Right lobe of liver (tissue), 6 donors: ENCODE data around the gene LRP3. TPM values are rescaled to one million over a fixed set of nuclear protein-coding genes. Genes with fewer than 3 reads are reported as not detected.
"Not testable (repeated sequence)": the region's sequence is repeated elsewhere in the genome, so short reads cannot be mapped to it uniquely, and the experiment has no call there.

ENCODE experiments used
- ATAC-seq, 4 donors: fragments of 200-7000 bp; cut with Tn5 transposase; one replicate each; pipeline ENCODE4 v1.9.1; 2020; ENCODE audit warnings: mild to moderate bottlenecking in 4 of 4, moderate library complexity in 4 of 4
- DNase-seq, 3 donors: peaks; one replicate each; pipeline ENCODE4 v3.0.0-alpha.2; 2020
- H3K27ac ChIP-seq, 3 donors: fragments of 200-600 bp; one replicate each; pipeline ENCODE4 v1.8.0; 2022
- H3K27me3 ChIP-seq, 2 donors: fragments of 200-600 bp; one replicate each; pipeline ENCODE4 v1.8.0; 2022
- H3K36me3 ChIP-seq, 4 donors: fragments of 200-600 bp; sonication (generic) in 1 of 4; one replicate each; pipeline versions ENCODE4 v1.5.1 to v1.8.0; 2017 to 2022; ENCODE audit warnings: control low read depth in 1 of 4
- H3K4me1 ChIP-seq, 4 donors: fragments of 200-600 bp; sonication (generic) in 1 of 4; one replicate each; pipeline versions ENCODE4 v1.5.1 to v1.8.0; 2017 to 2022; ENCODE audit warnings: control low read depth in 1 of 4
- H3K4me3 ChIP-seq, 3 donors: fragments of 200-600 bp; one replicate each; pipeline ENCODE4 v1.8.0; 2022
- H3K9me3 ChIP-seq, 4 donors: fragments of 200-600 bp; sonication (generic) in 1 of 4; one replicate each; pipeline versions ENCODE4 v1.5.1 to v1.8.0; 2017 to 2022; ENCODE audit warnings: control low read depth in 1 of 4
- POLR2A ChIP-seq: fragments of 450-650 bp; IDR thresholded peaks from one replicate; pipeline ENCODE4 v1.6.1; 2017; ENCODE audit warnings: antibody characterized with exemption, mild to moderate bottlenecking
- WGBS: methylation state at CpG from one replicate; pipeline ENCODE4 v1.1.6; 2018; ENCODE audit warnings: low coverage, low lambda C conversion rate; ENCODE audit not compliant: insufficient coverage; ENCODE audit errors: missing lambda C conversion rate; 5-methylcytosine and 5-hydroxymethylcytosine counted together
- intact Hi-C, 2 donors: fragments of 100-400 bp; cut with DNase I; formaldehyde crosslinking; loops; one replicate each; pipeline versions ENCODE4 v1.11.2 to v1.14.1; 2022
- total RNA-seq, 6 experiments: library from RNA; depleted of rRNA in 2 of 6; stranded (reverse); fragments of >200 nt in 2 of 6; fragmentation: NEBNext Ultra II Directional in 3 of 6; extraction: Animal tissue kit (Norgen Biotek cat#: 25700) in 3 of 6; gene quantifications; one replicate each; pipeline versions ENCODE4 v1.1.0 to v1.2.4, GENCODE V29; 2016 to 2023
- TF ChIP-seq, protein P1 (sequence below), 4 donors: fragments of 200-600 bp in 3 of 4; fragments of 450-650 bp in 1 of 4; IDR thresholded peaks; one replicate each; pipeline versions ENCODE4 v1.5.1 to v1.8.0; 2016 to 2022; ENCODE audit warnings: antibody characterized with exemption in 4 of 4, mild to moderate bottlenecking in 2 of 4
- donor health status: DM: no; HTN: yes; CAD: no.
- donor health status: DM: no; HTN: no; CAD: no.
- donor health status: DM: no; HTN: no; CAD: no.
- donor health status: DM: no; HTN: yes; CAD: no.
- donor health status: DM: no; HTN: yes; CAD: no.

LRP3 gene
- total RNA-seq, 6 experiments from 2014 or later: 25.2 to 40.7 (median 33.7) TPM

DNA sequence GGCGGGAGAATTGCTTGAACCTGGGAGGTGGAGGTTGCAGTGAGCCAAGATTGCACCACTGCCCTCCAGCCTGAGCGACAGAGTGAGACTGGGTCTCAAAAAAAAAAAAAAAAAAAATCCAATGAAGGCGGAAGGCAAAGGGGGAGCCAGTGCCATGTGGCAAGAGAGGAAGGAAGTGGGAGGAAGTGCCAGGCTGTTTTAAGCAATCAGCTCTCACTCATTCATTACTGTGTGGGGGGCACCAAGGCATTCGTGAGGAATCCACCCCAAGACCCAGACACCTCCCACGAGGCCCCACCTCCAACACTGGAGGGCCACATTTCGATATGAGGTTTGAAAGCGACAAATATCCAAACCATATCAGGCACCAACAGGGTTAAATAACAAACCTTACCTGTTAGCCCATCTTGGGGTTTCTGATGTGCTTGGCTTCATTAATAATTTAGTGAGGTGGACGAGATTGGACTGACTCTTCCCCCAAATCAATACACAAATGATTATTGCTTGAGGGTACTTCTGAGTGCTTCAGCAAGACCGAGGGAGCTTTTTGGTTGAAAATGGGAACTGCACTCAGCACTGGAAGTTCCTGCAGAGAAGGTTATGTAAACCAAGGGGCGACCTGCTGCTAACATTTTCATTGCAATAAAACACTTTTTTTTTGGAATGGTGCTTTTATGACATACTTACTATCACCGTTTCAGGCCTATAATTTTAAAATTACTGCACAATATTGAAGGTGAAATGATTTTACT is 7.5 kb upstream of the LRP3 start:
- H3K27ac ChIP-seq: no peak overlapping the region
- TF ChIP-seq, protein P1, sequence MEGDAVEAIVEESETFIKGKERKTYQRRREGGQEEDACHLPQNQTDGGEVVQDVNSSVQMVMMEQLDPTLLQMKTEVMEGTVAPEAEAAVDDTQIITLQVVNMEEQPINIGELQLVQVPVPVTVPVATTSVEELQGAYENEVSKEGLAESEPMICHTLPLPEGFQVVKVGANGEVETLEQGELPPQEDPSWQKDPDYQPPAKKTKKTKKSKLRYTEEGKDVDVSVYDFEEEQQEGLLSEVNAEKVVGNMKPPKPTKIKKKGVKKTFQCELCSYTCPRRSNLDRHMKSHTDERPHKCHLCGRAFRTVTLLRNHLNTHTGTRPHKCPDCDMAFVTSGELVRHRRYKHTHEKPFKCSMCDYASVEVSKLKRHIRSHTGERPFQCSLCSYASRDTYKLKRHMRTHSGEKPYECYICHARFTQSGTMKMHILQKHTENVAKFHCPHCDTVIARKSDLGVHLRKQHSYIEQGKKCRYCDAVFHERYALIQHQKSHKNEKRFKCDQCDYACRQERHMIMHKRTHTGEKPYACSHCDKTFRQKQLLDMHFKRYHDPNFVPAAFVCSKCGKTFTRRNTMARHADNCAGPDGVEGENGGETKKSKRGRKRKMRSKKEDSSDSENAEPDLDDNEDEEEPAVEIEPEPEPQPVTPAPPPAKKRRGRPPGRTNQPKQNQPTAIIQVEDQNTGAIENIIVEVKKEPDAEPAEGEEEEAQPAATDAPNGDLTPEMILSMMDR (IDR thresholded peaks at IDR 0.05): no peak
- no peak for TF ChIP-seq POLR2A
- intact Hi-C loops: no loop called here
- no peaks in the 10 kb centered on the region for H3K9me3 ChIP-seq
- ATAC-seq (peak in 1 of 4 donors; percentile 11), DNase-seq (peak in 1 of 3 donors; percentile 3)
- H3K27me3 ChIP-seq: no peaks in the 10 kb centered on the region
- H3K36me3 ChIP-seq: no peaks in the 10 kb centered on the region
- no peak overlapping the region for H3K4me3 ChIP-seq
- H3K4me1 ChIP-seq: peaks cover 0 to 5% (median 0%) of the 10 kb centered on the region in 4 donors
- 55% methylated on average over 9 of the region's 11 CpGs for WGBS

GRCh38 chr19:33187183-33187540 is 7.0 kb upstream of the LRP3 start:
- H3K4me1 ChIP-seq: peaks cover 0 to 5% (median 0%) of the 10 kb centered on the region in 4 donors
- no peaks in the 10 kb centered on the region for H3K27me3 ChIP-seq
- H3K27ac ChIP-seq: no peak overlapping the region
- DNase-seq: peak in 1 of 3 donors; percentile 45
- intact Hi-C loops: no loop called here
- H3K4me3 ChIP-seq: no peak overlapping the region
- WGBS: 53% methylated on average over 3 of the region's 8 CpGs
- H3K36me3 ChIP-seq: no peaks in the 10 kb centered on the region
- no peaks in the 10 kb centered on the region for H3K9me3 ChIP-seq
- ATAC-seq: no peak
- TF ChIP-seq, protein P1 (IDR thresholded peaks at IDR 0.05): no peak
- no peak for TF ChIP-seq POLR2A

- intact Hi-C loops: no loop called here
- ATAC-seq: no peak
- Histone ChIP-seq H3K36me3 (no peaks in the 10 kb centered on the region), H3K27ac (no peak overlapping the region), H3K4me1 (no peaks in the 10 kb centered on the region), H3K4me3 (no peak overlapping the region), H3K9me3 (no peaks in the 10 kb centered on the region), H3K27me3 (no peaks in the 10 kb centered on the region)
- no peak for DNase-seq
- TF ChIP-seq, protein P1 (IDR thresholded peaks at IDR 0.05): no peak
- no peak for TF ChIP-seq POLR2A
- no CpG with 5 or more reads among the region's 1 CpG for WGBS
Observed at GRCh38 chr19:33189453-33189852, 4.7 kb upstream of the LRP3 start.

GRCh38 chr19:33191092-33191491 is 3.0 kb upstream of the LRP3 start:
- H3K27ac ChIP-seq, H3K4me3 ChIP-seq, H3K9me3 ChIP-seq, H3K36me3 ChIP-seq, ATAC-seq, H3K27me3 ChIP-seq, intact Hi-C loops, H3K4me1 ChIP-seq: not testable (repeated sequence)
- 85% methylated on average over 4 of the region's 4 CpGs for WGBS
- DNase-seq: peak in 1 of 3 donors; percentile 1

DNA sequence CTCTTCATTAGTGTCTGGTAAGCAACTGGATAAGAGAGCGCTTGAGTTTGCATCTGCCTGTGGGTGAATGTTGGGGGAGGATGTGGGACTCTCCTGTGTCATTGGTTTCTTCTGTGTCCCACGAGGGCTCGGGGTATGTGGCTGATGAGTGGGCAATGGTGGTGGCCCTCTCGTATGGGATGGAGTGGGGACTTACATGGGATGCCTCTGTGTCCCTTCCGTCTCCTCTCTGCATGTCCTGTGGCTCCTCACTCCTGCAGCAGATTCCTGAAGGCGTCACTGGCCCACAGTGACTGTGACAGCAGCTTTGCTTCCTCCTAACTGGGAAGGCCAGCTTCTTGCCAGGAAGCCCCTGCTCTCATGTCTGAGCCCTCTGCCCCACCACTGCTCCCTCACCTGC is 2.6 kb upstream of the LRP3 start:
- no peaks in the 10 kb centered on the region for H3K9me3 ChIP-seq
- ATAC-seq (no peak), DNase-seq (peak in 1 of 3 donors; percentile 5)
- no peaks in the 10 kb centered on the region for H3K27me3 ChIP-seq
- H3K4me3 ChIP-seq: no peak overlapping the region
- WGBS: 100% methylated on average over 1 of the region's 6 CpGs
- no peak for TF ChIP-seq POLR2A
- TF ChIP-seq, protein P1 (IDR thresholded peaks at IDR 0.05): no peak
- H3K4me1 ChIP-seq: peaks cover 0 to 6% (median 0%) of the 10 kb centered on the region in 4 donors
- H3K27ac ChIP-seq: no peak overlapping the region
- no peaks in the 10 kb centered on the region for H3K36me3 ChIP-seq
- intact Hi-C loops: no loop called here
